NCI-H510A (cell line): ENCODE data around the gene CHFR.
"Not testable (repeated sequence)": the region's sequence is repeated elsewhere in the genome, so short reads cannot be mapped to it uniquely, and the experiment has no call there.

ENCODE experiments used
- DNase-seq: peaks from one replicate; lab custom pipeline; 2025; lab: John Stamatoyannopoulos, UW

Gene CHFR

GRCh38 chr12:132809391-132809790 is 78.0 kb downstream of the CHFR start:
- not testable (repeated sequence) for DNase-seq

- no peak for DNase-seq
Observed at GRCh38 chr12:132807295-132808092, 79.9 kb downstream of the CHFR start.

GRCh38 chr12:132806857-132807256 is 80.5 kb downstream of the CHFR start:
- no peak for DNase-seq

GRCh38 chr12:132804426-132804861 is 83.0 kb downstream of the CHFR start:
- no peak for DNase-seq

- DNase-seq = no peak
Observed at GRCh38 chr12:132803888-132804287, 83.5 kb downstream of the CHFR start.

- no peak for DNase-seq
Observed at GRCh38 chr12:132803125-132803524, 84.3 kb downstream of the CHFR start.

- no peak for DNase-seq
Observed at GRCh38 chr12:132801741-132802140, 85.7 kb downstream of the CHFR start.

- no peak for DNase-seq
Observed at GRCh38 chr12:132798836-132799235, 88.6 kb downstream of the CHFR start.

GRCh38 chr12:132797820-132798570 is 89.4 kb downstream of the CHFR start:
- DNase-seq = no peak

GRCh38 chr12:132795847-132796246 is 91.6 kb downstream of the CHFR start:
- no peak for DNase-seq

GRCh38 chr12:132791940-132792339 is 95.5 kb downstream of the CHFR start:
- not testable (repeated sequence) for DNase-seq

- DNase-seq = no peak
Observed at GRCh38 chr12:132789099-132789471, 98.3 kb downstream of the CHFR start.

- DNase-seq = no peak
Observed at GRCh38 chr12:132788375-132789098, 98.9 kb downstream of the CHFR start.

- no peak for DNase-seq
Observed at GRCh38 chr12:132787877-132788276, 99.5 kb downstream of the CHFR start.

GRCh38 chr12:132786192-132786591 is 101.2 kb downstream of the CHFR start:
- no peak for DNase-seq

- no peak for DNase-seq
Observed at GRCh38 chr12:132784580-132784979, 102.8 kb downstream of the CHFR start.

GRCh38 chr12:132783917-132784531 is 103.4 kb downstream of the CHFR start:
- no peak for DNase-seq
